OCI-LY7 (cell line): ENCODE measurements around the gene ROBO2. TPM values are rescaled to one million over a fixed set of nuclear protein-coding genes. Genes with fewer than 3 reads are reported as not detected.

ENCODE experiments used
- BruUV-seq: library from RNA; stranded (reverse); fragments of 400-500 nt; replicated peaks from 2 replicates; lab custom pipeline; 2021; lab: Mats Ljungman, UMichigan
- CTCF ChIA-PET: fragments of 300-600 bp; sonication (Branson Sonifier 250); formaldehyde crosslinking; loops from one replicate; lab custom pipeline; 2022; ENCODE audit warnings: antibody characterized with exemption; ENCODE audit not compliant: unreplicated experiment; lab: Charles Lee
- POLR2A ChIA-PET: fragments of 300-600 bp; sonication (Branson Sonifier 250); formaldehyde crosslinking; loops from one replicate; lab custom pipeline; 2022; ENCODE audit warnings: antibody characterized with exemption; lab: Charles Lee
- DNase-seq: peaks from one replicate; pipeline ENCODE4 v3.0.0-alpha.2; 2015; ENCODE audit warnings: low spot score
- H2AFZ ChIP-seq: fragments of 200-600 bp; sonication (generic), shearing (Covaris generic); 2 replicates; pipeline ENCODE4 v1.6.1; 2014; ENCODE audit warnings: mild to moderate bottlenecking, antibody characterized with exemption, low read length, moderate library complexity
- H3K27ac ChIP-seq: fragments of 200-600 bp; sonication (generic); 2 replicates; pipeline ENCODE4 v1.5.1; 2014; ENCODE audit warnings: mixed run types, low read depth, mild to moderate bottlenecking, moderate library complexity, low read length, inconsistent platforms; ENCODE audit not compliant: poor library complexity, severe bottlenecking
- H3K36me3 ChIP-seq: fragments of 200-600 bp; sonication (generic); 2 replicates; pipeline ENCODE4 v1.6.1; 2014; ENCODE audit warnings: mild to moderate bottlenecking, antibody characterized with exemption, low read length, moderate library complexity, mixed read lengths; ENCODE audit not compliant: insufficient read depth
- H3K4me1 ChIP-seq: fragments of 200-600 bp; sonication (generic); 2 replicates; pipeline ENCODE4 v1.5.1; 2014; ENCODE audit warnings: mild to moderate bottlenecking, low read length; ENCODE audit not compliant: insufficient read depth, poor library complexity, severe bottlenecking
- H3K4me2 ChIP-seq: fragments of 200-600 bp; sonication (generic); 2 replicates; pipeline ENCODE4 v1.6.1; 2014; ENCODE audit warnings: mild to moderate bottlenecking, low read length
- H3K4me3 ChIP-seq: fragments of 200-600 bp; sonication (generic); 2 replicates; pipeline ENCODE4 v1.5.1; 2014; ENCODE audit warnings: mild to moderate bottlenecking, low read depth, low read length; ENCODE audit not compliant: poor library complexity, severe bottlenecking
- H3K79me2 ChIP-seq: fragments of 200-600 bp; sonication (generic); 2 replicates; pipeline ENCODE4 v1.6.1; 2016; ENCODE audit warnings: low read depth, mild to moderate bottlenecking, low read length, moderate library complexity, mixed read lengths; ENCODE audit not compliant: insufficient read depth
- H3K9me2 ChIP-seq: fragments of 200-600 bp; sonication (generic); 2 replicates; pipeline ENCODE4 v1.6.1; 2016; ENCODE audit warnings: mild to moderate bottlenecking, low read length, mixed read lengths; ENCODE audit not compliant: insufficient read depth
- H3K9me3 ChIP-seq: fragments of 200-600 bp; sonication (generic); 2 replicates; pipeline ENCODE4 v1.6.1; 2014; ENCODE audit warnings: mild to moderate bottlenecking, mixed run types, low read length, mixed read lengths
- H4K20me1 ChIP-seq: fragments of 200-600 bp; sonication (generic); 2 replicates; pipeline ENCODE4 v1.6.1; 2014; ENCODE audit warnings: mild to moderate bottlenecking, antibody characterized with exemption, low read length, moderate library complexity, mixed read lengths; ENCODE audit not compliant: insufficient read depth
- EZH2phosphoT487 ChIP-seq: fragments of 200-600 bp; sonication (generic); IDR thresholded peaks from 2 replicates; pipeline ENCODE4 v1.6.1; 2018; ENCODE audit warnings: low read depth, borderline replicate concordance, mild to moderate bottlenecking, mixed run types, antibody characterized with exemption, low read length, moderate library complexity, mixed read lengths
- intact Hi-C: fragments of 100-400 bp; cut with micrococcal nuclease; formaldehyde crosslinking; loops from one replicate; pipeline ENCODE4 v1.10.0; 2022; ENCODE audit not compliant: unreplicated experiment
- total RNA-seq, 2 experiments: library from RNA; depleted of rRNA in 1 of 2; stranded (reverse); fragments of >200 nt in 1 of 2; shearing (Covaris generic) in 1 of 2; gene quantifications; 2 replicates each; pipeline ENCODE4 v1.2.3, GENCODE V29; 2014 to 2022
- TF ChIP-seq, protein P1 (sequence below): fragments of 200-600 bp; sonication (generic); conservative IDR thresholded peaks from 2 replicates; pipeline ENCODE4 v1.5.1; 2014; ENCODE audit warnings: mild to moderate bottlenecking, antibody characterized with exemption, low read length, moderate library complexity, mixed read lengths

The ROBO2 gene
- total RNA-seq, 2 experiments from 2014 or later = 0.06 to 4.8 TPM

DNA sequence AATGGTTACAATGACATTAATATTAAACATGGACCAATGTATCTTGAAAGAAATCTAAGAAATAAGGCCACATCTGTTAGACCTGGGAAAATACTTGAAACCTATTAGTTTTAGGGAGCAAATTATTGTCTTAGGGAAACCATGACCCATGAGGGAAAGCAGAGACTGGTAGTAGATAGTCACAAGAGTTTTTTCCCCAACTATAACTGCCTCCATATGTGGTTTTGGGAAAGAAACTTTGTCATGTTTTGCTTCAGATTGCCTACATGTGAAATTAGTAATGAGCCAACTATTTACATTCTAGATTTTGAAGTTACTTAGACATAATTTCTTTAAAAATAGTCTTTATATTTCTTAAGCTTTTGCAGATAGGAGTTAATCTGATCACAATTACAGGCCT is 474.9 kb downstream of the ROBO2 start:
- Histone ChIP-seq H3K79me2 (no peaks in the 10 kb centered on the region), H2AFZ (no peak overlapping the region), H4K20me1 (no peaks in the 10 kb centered on the region), H3K9me3 (no peaks in the 10 kb centered on the region), H3K4me2 (no peak overlapping the region), H3K4me3 (no peak overlapping the region), H3K9me2 (no peaks in the 10 kb centered on the region), H3K36me3 (no peaks in the 10 kb centered on the region), H3K4me1 (no peaks in the 10 kb centered on the region), H3K27ac (no peak overlapping the region)
- BruUV-seq = no TSS peak
- DNase-seq = no peak
- intact Hi-C loops = no loop called here
- ChIA-PET POLR2A (no interaction called here), CTCF (no interaction called here)
- TF ChIP-seq, protein P1, sequence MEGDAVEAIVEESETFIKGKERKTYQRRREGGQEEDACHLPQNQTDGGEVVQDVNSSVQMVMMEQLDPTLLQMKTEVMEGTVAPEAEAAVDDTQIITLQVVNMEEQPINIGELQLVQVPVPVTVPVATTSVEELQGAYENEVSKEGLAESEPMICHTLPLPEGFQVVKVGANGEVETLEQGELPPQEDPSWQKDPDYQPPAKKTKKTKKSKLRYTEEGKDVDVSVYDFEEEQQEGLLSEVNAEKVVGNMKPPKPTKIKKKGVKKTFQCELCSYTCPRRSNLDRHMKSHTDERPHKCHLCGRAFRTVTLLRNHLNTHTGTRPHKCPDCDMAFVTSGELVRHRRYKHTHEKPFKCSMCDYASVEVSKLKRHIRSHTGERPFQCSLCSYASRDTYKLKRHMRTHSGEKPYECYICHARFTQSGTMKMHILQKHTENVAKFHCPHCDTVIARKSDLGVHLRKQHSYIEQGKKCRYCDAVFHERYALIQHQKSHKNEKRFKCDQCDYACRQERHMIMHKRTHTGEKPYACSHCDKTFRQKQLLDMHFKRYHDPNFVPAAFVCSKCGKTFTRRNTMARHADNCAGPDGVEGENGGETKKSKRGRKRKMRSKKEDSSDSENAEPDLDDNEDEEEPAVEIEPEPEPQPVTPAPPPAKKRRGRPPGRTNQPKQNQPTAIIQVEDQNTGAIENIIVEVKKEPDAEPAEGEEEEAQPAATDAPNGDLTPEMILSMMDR = no peak
- no peak for TF ChIP-seq EZH2phosphoT487

DNA sequence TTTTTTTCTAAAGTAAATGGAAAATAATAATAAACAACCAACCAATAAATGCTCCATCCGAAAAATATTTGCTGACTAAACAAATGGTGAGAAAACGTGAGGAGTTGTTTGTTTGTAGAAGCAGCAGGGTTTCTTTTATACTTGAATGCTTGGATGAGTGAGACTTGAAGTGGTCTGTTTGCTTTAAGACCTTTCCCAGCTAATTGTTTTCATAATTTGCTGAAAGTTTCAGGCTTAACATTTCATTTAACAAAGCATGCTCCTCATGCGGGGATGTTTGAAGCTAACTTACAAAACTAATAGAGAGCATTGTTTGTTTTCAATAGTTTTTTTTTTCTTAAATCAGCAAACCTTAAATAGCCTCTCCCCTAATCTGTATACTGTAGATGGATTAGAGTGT is 484.6 kb downstream of the ROBO2 start:
- intact Hi-C loops = no loop called here
- Histone ChIP-seq H2AFZ (no peak overlapping the region), H3K9me3 (no peaks in the 10 kb centered on the region), H3K9me2 (no peaks in the 10 kb centered on the region), H3K4me2 (no peak overlapping the region), H3K4me3 (no peak overlapping the region), H3K36me3 (no peaks in the 10 kb centered on the region), H3K79me2 (no peaks in the 10 kb centered on the region), H3K4me1 (no peaks in the 10 kb centered on the region), H4K20me1 (no peaks in the 10 kb centered on the region), H3K27ac (no peak overlapping the region)
- no peak for TF ChIP-seq EZH2phosphoT487
- TF ChIP-seq, protein P1 = no peak
- POLR2A ChIA-PET = no interaction called here
- BruUV-seq = no TSS peak
- no peak for DNase-seq
- CTCF ChIA-PET = no interaction called here

DNA sequence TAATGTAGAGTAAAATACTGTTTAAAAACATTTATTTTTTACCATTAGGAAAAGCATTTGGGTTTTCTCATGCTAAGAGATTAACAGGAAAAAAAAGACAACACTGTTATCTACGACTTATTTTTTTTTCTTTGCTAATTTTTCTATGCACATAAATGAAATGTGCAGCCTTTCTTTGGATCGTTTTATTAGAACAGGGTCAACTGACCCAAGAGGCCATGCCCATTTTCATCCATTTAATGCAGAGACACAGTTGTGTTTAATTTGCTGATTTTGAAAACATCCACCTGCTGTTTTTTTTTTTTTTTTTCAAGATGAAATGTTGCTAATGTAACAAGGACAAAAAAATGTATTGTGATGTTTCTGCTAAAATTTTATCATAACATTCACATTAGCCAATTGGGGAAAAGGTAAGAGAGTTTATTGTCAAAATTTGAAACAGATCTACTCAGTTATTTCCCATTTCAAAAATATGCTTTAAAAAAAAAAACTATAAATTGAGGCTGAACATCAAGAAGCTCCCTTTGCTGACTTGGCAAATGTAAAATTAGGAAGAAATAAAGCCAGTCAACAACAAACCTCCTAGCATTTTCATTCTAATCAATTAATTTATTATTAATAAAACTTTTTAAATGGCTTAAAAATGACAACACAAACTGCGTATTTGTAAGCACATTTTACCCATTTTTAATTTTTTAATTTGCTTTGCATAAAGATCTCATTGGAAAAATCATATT is 485.2 kb downstream of the ROBO2 start:
- no peak overlapping the region for H3K4me2 ChIP-seq
- TF ChIP-seq EZH2phosphoT487 = no peak
- TF ChIP-seq, protein P1 = no peak
- no peak for DNase-seq
- H3K27ac ChIP-seq = no peak overlapping the region
- no peaks in the 10 kb centered on the region for H3K36me3 ChIP-seq
- H3K4me3 ChIP-seq = no peak overlapping the region
- H3K4me1 ChIP-seq = no peaks in the 10 kb centered on the region
- no peaks in the 10 kb centered on the region for H3K9me3 ChIP-seq
- intact Hi-C loops = no loop called here
- no peaks in the 10 kb centered on the region for H3K9me2 ChIP-seq
- H2AFZ ChIP-seq = no peak overlapping the region
- H3K79me2 ChIP-seq = no peaks in the 10 kb centered on the region
- BruUV-seq = no TSS peak
- POLR2A ChIA-PET = no interaction called here
- CTCF ChIA-PET = no interaction called here
- H4K20me1 ChIP-seq = no peaks in the 10 kb centered on the region
